GM19025 (cell line): ENCODE data around the gene ASB2.
A peak's percentile ranks its signal among the peaks of the same experiment; 100 is the strongest.

Experiments
- ATAC-seq: cut with Tn5 transposase; IDR thresholded peaks from one replicate; pipeline ENCODE4 v1.9.1; 2021; ENCODE audit warnings: mild to moderate bottlenecking, low read depth, moderate library complexity; ENCODE audit not compliant: unreplicated experiment

ASB2 gene

GRCh38 chr14:93951635-93952540, 24.5 kb downstream of the ASB2 start:
- no peak for ATAC-seq

GRCh38 chr14:93950948-93951634, 25.3 kb downstream of the ASB2 start:
- ATAC-seq, result no peak

GRCh38 chr14:93949511-93950075, 26.8 kb downstream of the ASB2 start:
- ATAC-seq, result no peak

- no peak for ATAC-seq
Observed at GRCh38 chr14:93947282-93947681, 29.1 kb downstream of the ASB2 start.

GRCh38 chr14:93946541-93947090, 29.8 kb downstream of the ASB2 start:
- no peak for ATAC-seq

- no peak for ATAC-seq
Observed at GRCh38 chr14:93946104-93946503, 30.3 kb downstream of the ASB2 start.

- no peak for ATAC-seq
Observed at GRCh38 chr14:93945070-93945399, 31.3 kb downstream of the ASB2 start.

- no peak for ATAC-seq
Observed at GRCh38 chr14:93944348-93945069, 31.9 kb downstream of the ASB2 start.

- no peak for ATAC-seq
Observed at GRCh38 chr14:93943930-93944329, 32.4 kb downstream of the ASB2 start.

GRCh38 chr14:93943052-93943451, 33.3 kb downstream of the ASB2 start:
- ATAC-seq, result no peak

- ATAC-seq, result no peak
Observed at GRCh38 chr14:93941293-93941910, 35.0 kb downstream of the ASB2 start.

GRCh38 chr14:93940437-93940836, 35.9 kb downstream of the ASB2 start:
- no peak for ATAC-seq

GRCh38 chr14:93939304-93940229, 36.8 kb downstream of the ASB2 start:
- ATAC-seq, result peak; percentile 85

- ATAC-seq, result no peak
Observed at GRCh38 chr14:93938751-93939303, 37.5 kb downstream of the ASB2 start.

GRCh38 chr14:93937519-93937918, 38.9 kb downstream of the ASB2 start:
- ATAC-seq, result no peak

GRCh38 chr14:93936926-93937325, 39.4 kb downstream of the ASB2 start:
- ATAC-seq, result no peak

GRCh38 chr14:93936245-93936644, 40.1 kb downstream of the ASB2 start:
- no peak for ATAC-seq

GRCh38 chr14:93935213-93935612, 41.2 kb downstream of the ASB2 start:
- ATAC-seq, result no peak

GRCh38 chr14:93932642-93933041, 43.7 kb downstream of the ASB2 start:
- no peak for ATAC-seq
